HL-60 (cell line): ENCODE measurements around the gene GNL3.
"Not testable (repeated sequence)": the region's sequence is repeated elsewhere in the genome, so short reads cannot be mapped to it uniquely, and the experiment has no call there.

Experiments
- DNase-seq, 2 experiments: peaks; one replicate each; pipeline ENCODE4 v3.0.0-alpha.2; 2010 to 2020; ENCODE audit warnings: low read depth in 1 of 2, low spot score in 1 of 2
- H3K27ac ChIP-seq: fragments of 250-450 bp; sonication (Bioruptor Pico); replicated peaks from 2 replicates; pipeline ENCODE4 v1.5.1; 2020; ENCODE audit warnings: mild to moderate bottlenecking, moderate library complexity
- H3K27me3 ChIP-seq: fragments of 250-450 bp; sonication (Bioruptor Pico); 2 replicates; pipeline ENCODE4 v1.5.1; 2021; ENCODE audit warnings: mild to moderate bottlenecking, moderate library complexity; ENCODE audit not compliant: insufficient read depth, poor library complexity, severe bottlenecking
- H3K4me3 ChIP-seq: replicated peaks from 2 replicates; pipeline ENCODE4 v1.5.1; 2011; ENCODE audit warnings: mild to moderate bottlenecking, control low read depth, low read length; ENCODE audit not compliant: insufficient read depth
- CTCF ChIP-seq: IDR thresholded peaks from one replicate; pipeline ENCODE4 v1.5.1; 2011; ENCODE audit warnings: low read length, control low read depth, inconsistent platforms; ENCODE audit not compliant: insufficient read depth
- GABPA ChIP-seq: IDR thresholded peaks from 2 replicates; pipeline ENCODE4 v1.6.1; 2012; ENCODE audit warnings: low read depth
- POLR2AphosphoS5 ChIP-seq: IDR thresholded peaks from 2 replicates; pipeline ENCODE4 v1.6.1; 2012; ENCODE audit warnings: low read depth
- REST ChIP-seq: IDR thresholded peaks from 2 replicates; pipeline ENCODE4 v1.6.1; 2012; ENCODE audit warnings: low read depth; ENCODE audit not compliant: insufficient replicate concordance
- SPI1 ChIP-seq: IDR thresholded peaks from 2 replicates; pipeline ENCODE4 v1.6.1; 2012; ENCODE audit warnings: low read depth, mild to moderate bottlenecking, borderline replicate concordance

GNL3 gene

GRCh38 chr3:52670621-52671521 is 15.0 kb upstream of the GNL3 start:
- no peaks in the 10 kb centered on the region for H3K27me3 ChIP-seq
- H3K27ac ChIP-seq: peak overlapping the region; percentile 84
- TF ChIP-seq POLR2AphosphoS5 (peak; percentile 87), GABPA (no peak)
- no peak overlapping the region for H3K4me3 ChIP-seq
- peak; percentile 90 to 93 for DNase-seq

GRCh38 chr3:52671676-52672075 is 14.2 kb upstream of the GNL3 start:
- H3K27me3 ChIP-seq: no peaks in the 10 kb centered on the region
- no peak for TF ChIP-seq REST
- no peak for TF ChIP-seq GABPA
- TF ChIP-seq CTCF: no peak
- H3K4me3 ChIP-seq: no peak overlapping the region
- DNase-seq: peak in 1 of 2 experiments; percentile 19
- H3K27ac ChIP-seq: peak overlapping the region; percentile 84

GRCh38 chr3:52676201-52676600 is 9.6 kb upstream of the GNL3 start:
- DNase-seq, H3K27ac ChIP-seq, H3K4me3 ChIP-seq: not testable (repeated sequence)

GRCh38 chr3:52678265-52679198 is 7.3 kb upstream of the GNL3 start:
- H3K27me3 ChIP-seq: no peaks in the 10 kb centered on the region
- H3K4me3 ChIP-seq: no peak overlapping the region
- DNase-seq: no peak
- TF ChIP-seq SPI1: no peak
- no peak for TF ChIP-seq GABPA
- no peak for TF ChIP-seq REST
- TF ChIP-seq CTCF: no peak
- TF ChIP-seq POLR2AphosphoS5: no peak
- no peak overlapping the region for H3K27ac ChIP-seq

More at GRCh38 chr3:52676201-52676600, 9.6 kb upstream of the GNL3 start:
- not testable (repeated sequence) for H3K27me3 ChIP-seq
